ENCODE data around the gene ERCC8.

DNA sequence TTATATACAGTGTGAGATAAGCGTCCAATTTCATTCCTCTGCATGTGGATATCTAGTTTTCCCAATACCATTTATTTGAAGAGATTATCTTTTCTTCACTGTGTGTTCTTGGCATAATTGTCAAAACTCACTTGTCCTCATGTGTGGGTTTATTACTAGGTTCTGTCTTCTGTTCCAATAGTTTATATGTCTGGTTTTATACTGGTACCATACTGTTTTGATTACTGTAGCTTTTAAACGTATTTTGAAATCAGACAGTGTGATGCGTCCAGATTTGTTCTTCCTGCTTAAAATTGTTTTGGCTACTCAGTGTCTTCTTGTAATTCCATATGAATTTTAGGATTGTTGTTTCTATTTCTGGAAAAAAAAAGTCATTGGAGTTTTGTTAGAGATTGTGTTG, 10.4 kb upstream of the ERCC8 start:
- no peak for TF ChIP-seq POLR2A (IDR thresholded peaks at IDR 0.05)
- TF ChIP-seq, protein P1, sequence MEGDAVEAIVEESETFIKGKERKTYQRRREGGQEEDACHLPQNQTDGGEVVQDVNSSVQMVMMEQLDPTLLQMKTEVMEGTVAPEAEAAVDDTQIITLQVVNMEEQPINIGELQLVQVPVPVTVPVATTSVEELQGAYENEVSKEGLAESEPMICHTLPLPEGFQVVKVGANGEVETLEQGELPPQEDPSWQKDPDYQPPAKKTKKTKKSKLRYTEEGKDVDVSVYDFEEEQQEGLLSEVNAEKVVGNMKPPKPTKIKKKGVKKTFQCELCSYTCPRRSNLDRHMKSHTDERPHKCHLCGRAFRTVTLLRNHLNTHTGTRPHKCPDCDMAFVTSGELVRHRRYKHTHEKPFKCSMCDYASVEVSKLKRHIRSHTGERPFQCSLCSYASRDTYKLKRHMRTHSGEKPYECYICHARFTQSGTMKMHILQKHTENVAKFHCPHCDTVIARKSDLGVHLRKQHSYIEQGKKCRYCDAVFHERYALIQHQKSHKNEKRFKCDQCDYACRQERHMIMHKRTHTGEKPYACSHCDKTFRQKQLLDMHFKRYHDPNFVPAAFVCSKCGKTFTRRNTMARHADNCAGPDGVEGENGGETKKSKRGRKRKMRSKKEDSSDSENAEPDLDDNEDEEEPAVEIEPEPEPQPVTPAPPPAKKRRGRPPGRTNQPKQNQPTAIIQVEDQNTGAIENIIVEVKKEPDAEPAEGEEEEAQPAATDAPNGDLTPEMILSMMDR (IDR thresholded peaks at IDR 0.05): no peak

Measured in lower leg skin (tissue), 3 donors.